NCI-H1105 treated with DMSO at 0.1 percent for 48 hours (cell line): ENCODE measurements around the gene TRAPPC4.
A peak's percentile ranks its signal among the peaks of the same experiment; 100 is the strongest.
"Not testable (repeated sequence)": the region's sequence is repeated elsewhere in the genome, so short reads cannot be mapped to it uniquely, and the experiment has no call there.

Experiments used
- DNase-seq: peaks from one replicate; lab custom pipeline; 2025; lab: John Stamatoyannopoulos, UW

Gene TRAPPC4

GRCh38 chr11:119034813-119035212, 16.2 kb downstream of the TRAPPC4 start:
- DNase-seq, result no peak

DNA sequence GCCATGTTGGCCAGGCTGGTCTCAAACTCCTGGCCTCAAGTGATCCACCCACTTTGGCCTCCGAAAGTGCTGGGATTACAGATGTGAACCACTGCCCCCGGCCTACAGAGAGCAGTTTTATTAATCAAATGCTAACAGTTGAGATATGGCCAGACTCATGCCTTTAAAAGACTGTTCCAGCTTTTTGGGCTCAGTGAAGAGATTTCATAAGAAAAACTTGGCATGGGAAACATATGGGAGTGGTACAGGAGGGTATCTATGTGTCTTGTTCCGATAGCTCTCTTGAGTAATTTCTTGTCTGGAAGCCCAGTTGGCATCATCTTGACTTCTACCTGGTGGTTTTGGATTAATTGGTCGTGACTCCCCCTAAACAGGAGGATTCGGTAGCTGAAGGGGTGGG, 20.3 kb downstream of the TRAPPC4 start:
- no peak for DNase-seq

- DNase-seq, result not testable (repeated sequence)
Observed at GRCh38 chr11:119039471-119039870, 20.9 kb downstream of the TRAPPC4 start.

GRCh38 chr11:119041821-119042514, 23.4 kb downstream of the TRAPPC4 start:
- DNase-seq, result no peak

- DNase-seq, result no peak
Observed at GRCh38 chr11:119042927-119043326, 24.4 kb downstream of the TRAPPC4 start.

- DNase-seq, result no peak
Observed at GRCh38 chr11:119044708-119045107, 26.1 kb downstream of the TRAPPC4 start.

DNA sequence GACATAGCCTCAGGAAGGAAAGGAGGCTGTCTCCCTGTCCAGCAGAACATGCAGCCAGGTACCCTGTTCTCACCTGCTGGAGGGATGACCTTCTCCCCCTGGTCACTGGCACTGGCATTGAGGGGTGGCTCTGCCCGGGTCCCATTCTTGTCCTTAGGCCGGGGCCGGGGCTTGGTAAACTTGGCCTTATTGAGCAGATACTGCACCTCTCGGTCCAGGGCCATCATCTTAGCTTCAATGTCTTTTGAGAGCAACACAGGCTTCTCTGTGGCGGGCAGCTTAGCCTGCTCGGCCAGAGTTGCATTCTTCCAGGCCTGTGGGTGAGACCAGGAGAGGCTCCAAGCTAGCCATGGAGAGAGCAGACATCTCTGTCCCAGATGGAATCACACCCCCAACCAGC, 27.9 kb downstream of the TRAPPC4 start:
- DNase-seq, result no peak

GRCh38 chr11:119047205-119047604, 28.6 kb downstream of the TRAPPC4 start:
- DNase-seq, result no peak

GRCh38 chr11:119048644-119049043, 30.1 kb downstream of the TRAPPC4 start:
- no peak for DNase-seq

- DNase-seq, result no peak
Observed at GRCh38 chr11:119049081-119049480, 30.5 kb downstream of the TRAPPC4 start.

- no peak for DNase-seq
Observed at GRCh38 chr11:119051440-119052162, 33.0 kb downstream of the TRAPPC4 start.

DNA sequence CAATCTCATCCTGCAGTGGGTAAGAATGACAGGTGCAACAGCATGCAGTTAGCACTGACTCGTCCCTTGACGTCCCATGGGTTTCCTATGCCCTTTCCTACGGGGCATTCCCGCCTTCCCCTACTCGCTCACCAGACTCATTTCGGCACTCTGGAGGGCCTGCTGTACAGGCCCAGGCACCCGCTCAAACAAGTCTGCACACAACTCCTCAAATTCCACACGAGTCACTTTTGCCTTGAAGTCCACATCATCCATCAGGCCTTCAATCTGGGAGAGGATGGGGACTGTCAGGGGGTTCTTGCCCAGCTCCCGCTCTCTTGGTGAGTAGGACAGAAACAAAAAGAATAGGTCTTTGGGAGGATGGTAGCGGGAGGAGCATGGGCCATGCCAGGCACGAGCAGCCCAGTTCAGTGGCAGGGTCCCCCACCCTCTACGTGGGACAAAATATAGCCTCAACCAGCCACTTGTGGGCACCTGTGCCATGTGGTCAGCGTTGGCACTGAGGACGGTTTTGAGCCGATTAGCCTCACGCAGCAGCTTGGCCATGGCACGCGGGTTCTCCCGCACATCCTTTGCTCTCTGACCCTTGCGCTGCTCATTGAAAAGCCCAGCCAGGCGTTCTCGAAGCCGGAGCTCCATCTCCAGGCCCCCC, 33.7 kb downstream of the TRAPPC4 start:
- no peak for DNase-seq

DNA sequence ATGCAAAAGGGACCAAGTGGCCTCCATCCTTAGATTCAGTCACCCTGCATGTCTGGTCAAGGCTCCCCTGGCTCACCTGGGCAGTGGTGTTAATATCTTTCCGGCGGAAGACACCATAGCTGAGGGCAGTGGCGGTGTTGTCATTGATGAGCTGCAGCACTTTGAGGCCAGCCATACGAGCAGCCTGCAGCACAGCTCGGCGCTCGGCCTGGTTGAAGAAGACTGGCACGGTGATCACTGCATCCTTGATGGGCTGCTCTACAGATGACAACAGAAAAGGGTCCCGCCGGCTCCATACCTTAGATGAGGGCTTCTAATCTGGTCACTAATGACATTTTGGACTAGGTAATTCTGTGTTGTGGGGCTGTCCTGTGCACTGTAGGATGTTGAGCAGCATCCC, 35.9 kb downstream of the TRAPPC4 start:
- no peak for DNase-seq

DNA sequence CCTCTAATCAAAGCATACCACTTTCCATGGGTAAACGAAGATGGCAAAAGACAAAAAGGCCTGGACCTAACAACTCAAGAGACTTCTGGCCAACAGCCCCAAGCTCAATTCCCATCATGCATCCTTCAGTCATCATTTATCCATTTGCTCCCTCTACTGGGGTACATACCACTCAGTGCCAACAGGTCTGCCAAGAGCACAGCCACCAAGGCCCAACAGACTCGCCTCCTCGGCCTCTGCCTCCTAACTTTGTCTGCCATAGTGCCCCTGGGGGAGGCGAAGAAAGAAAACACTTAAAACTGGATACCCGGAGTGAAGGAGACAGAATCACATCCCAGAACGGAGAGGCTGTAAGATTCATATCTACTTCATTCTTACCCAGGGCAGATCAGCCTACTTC, 37.3 kb downstream of the TRAPPC4 start:
- peak; percentile 11 for DNase-seq

DNA sequence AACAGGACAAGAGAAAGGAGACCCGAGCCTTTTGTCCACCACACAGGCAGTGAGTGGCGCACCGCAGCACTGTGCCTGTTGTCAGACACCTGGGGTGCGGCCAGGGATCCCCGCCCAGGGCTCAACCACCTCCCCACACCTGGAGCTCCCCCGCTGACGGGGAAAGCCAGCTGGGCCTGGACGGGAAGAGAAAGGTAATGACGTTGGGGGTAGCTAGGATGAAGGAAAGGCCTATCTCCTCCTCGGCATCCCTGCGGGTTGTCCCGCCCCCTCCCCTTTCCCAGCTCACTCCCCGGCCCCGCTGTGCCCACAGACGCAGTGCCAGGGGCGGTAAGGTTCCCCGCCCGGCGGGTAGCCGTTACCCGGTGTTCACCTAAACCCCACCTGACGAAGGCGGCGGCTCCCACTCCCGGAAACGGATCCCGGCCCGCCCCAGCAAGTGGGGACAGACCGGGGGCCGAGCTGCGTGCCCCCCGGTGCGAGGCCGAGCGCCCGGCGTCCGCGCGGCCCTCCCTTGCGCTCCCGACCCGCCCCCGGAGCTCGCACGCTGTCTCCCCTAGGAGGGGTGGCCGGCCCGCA, 37.9 kb downstream of the TRAPPC4 start:
- DNase-seq, result peak; percentile 41

DNA sequence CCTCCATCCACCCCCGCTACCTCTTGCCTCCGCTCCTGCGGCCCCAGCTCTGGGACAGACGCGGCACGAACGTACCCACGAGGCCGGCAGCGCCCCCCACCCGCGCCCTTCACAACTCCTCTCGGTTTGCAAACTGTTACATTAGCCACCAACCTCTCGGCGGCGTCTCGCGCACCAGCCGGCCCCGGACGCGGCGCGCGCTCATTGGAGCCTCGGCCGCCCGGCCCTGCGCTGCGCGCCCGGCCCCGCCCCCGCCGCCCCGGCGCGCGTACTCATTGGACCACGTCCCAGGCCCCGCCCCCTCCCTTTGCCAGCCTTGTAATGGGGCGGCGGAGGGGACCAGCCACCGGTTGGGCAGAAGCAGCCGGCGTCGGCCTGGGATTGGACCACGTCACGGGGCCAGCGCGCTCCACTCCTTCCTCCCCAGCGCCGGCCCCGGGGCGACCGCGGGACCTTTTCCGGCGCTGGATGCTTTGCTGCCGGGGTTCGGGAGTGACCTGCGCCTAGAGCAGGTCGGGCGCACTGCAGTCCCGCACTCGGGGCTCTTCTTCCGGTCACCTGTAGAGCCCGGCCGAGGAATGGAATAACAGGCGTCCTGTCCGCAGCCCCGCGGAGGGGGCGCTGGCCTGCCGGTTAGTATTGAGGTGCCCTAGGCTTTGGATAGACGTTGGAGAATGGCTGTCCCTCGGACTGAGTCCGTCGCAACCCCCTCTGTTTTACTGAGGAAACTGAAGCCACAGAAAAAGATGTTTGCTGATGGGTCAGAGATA, 38.6 kb downstream of the TRAPPC4 start, which contains the start of gene HYOU1:
TSS of gene HYOU1 (minus strand) at position 206 of the 770 bp plus-strand sequence. CDS start 1,045 bp downstream, outside the sequence.
- peak; percentile 98 for DNase-seq

- not testable (repeated sequence) for DNase-seq
Observed at GRCh38 chr11:119059128-119059527, 40.6 kb downstream of the TRAPPC4 start.

DNA sequence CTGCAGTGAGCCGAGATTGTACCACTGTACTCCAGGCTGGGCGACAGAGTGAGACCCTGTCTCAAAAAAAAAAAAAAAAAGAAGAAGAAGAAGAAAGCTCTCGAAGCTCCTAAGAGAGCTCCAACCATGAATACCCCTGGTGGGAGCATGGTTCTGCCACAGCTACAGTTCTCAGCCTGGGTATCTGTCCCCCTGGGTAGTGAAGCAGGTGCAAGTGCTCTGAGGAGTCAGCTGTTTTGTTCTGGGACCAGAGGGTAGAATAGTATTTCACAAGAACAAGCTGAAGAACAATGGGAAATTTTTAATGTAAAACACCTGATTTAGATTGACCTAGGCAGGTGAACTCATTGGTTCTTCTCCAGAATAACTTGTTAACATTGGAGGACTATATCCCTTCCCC, 42.7 kb downstream of the TRAPPC4 start:
- no peak for DNase-seq

DNA sequence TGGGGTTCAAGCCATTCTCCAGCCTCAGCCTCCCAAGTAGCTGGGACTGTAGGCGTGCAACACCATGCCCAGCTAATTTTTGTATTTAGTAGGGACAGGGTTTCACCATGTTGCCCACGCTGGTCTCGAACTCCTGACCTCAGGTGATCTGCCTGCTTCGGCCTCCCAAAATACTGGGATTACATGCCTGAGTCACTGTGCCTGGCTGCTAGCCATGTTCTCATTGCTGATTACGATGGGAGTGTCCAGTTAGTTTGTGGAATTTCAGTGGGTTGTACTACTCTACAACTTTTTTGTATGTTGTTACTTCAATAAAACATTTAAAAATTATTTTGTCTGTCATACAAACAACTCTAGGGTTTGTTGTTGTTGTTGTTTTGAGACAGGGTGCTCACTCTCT, 44.2 kb downstream of the TRAPPC4 start:
- no peak for DNase-seq

DNA sequence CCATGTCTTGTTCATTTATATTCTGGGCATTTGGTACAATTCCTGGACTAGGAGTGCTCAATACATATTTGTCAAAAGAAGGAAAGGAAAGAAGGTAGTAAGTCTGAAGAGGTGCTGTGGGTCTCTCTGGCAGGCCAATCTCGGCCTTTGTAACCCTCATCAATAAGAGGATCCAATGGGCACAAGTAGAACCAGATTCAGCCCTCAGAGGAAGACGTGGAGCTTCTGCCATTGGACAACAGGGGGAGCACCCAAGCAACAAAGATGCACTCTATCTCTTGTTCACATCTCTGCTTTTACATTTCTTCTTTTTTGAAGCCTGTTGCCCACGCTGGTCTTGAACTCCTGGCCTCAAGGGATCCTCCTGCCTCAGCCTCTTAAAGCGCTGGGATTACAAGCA, 46.8 kb downstream of the TRAPPC4 start:
- DNase-seq, result peak; percentile 28

DNA sequence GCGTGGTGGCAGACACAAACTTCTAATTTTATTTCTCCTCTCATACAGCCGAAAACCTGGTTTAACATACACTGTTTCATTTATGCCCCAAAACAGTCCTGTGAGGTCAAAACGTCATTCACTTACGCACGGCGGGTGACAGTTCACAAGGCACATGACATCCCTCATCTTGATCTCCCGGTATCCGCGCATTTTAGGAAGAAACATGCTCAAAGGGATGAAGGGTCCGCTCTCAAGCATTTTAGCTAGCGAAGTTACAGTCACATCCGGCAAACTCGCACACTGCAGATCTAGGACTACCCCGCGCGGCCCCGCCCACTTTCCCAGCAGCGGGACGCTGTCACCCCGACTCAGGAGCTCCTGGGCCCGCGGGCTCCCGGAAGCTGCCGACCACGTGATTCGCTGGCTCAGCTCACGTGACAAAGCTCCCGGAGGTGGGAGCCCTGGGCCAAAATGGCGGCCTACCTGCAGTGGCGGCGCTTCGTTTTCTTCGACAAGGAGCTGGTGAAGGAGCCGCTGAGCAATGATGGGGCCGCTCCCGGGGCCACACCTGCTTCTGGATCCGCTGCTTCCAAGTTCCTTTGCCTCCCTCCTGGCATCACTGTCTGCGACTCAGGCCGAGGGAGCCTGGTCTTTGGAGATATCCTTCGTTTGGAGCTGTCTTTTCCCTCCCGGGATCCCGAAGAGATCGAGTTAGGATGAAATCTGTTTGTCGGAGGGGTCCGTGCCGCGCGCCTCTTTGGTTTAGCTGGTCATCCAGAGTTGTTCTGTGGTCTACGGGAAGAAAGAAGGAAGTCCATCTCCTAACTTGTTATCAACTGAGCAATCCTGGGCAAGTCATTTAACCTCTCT, 49.0 kb downstream of the TRAPPC4 start, which contains the start of gene VPS11:
TSS of gene VPS11 (plus strand) at position 448 of the 852 bp plus-strand sequence. CDS start at position 454, 6 bp downstream.
- DNase-seq, result peak; percentile 97
